ENCODE data around the gene B4GALT1.

DNA sequence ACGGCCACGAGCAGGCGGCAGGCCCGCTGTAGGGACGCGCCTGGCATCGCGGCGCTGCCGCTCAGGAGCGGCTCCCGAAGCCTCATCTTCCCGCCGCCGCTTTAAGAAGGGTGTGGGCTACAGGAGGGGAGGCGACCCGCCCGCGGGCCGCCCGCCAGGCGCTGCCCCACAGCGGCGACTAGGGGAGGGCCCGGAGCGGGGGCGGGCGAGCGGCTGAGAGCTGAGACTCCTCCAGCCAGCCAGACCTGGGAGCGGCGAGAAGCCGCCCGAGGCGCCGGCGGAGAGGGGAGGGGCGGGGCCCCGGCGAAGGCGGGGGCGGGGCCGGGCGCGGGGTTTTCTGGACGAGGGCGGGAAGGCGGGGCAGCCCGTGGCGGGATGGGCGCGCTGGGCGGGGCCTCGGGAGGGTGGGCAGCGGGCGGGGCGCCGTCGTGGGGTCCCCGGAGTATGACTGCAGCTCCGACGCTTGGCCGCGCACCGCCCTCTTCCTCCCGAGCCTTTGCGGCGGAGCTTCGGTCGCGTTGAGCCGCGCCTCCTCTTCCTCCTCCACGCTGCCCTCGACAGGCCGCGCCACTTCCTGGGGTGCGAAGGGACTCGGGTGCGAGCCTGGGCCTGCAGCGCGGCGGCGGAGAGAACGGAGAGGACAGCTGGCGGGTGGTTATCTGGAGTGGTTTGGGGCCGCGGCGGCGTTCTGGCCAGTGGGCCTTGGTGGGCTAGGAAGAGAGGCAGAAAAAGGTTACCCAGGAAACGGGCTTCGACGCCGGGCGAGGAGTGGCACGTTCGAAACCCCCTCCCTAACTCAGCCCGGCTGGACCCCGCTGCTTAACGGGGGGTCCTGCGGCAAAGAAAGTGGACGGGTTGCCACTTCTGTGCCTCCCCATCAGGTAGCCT lies at the start of gene B4GALT1:
- TF ChIP-seq, protein P1, sequence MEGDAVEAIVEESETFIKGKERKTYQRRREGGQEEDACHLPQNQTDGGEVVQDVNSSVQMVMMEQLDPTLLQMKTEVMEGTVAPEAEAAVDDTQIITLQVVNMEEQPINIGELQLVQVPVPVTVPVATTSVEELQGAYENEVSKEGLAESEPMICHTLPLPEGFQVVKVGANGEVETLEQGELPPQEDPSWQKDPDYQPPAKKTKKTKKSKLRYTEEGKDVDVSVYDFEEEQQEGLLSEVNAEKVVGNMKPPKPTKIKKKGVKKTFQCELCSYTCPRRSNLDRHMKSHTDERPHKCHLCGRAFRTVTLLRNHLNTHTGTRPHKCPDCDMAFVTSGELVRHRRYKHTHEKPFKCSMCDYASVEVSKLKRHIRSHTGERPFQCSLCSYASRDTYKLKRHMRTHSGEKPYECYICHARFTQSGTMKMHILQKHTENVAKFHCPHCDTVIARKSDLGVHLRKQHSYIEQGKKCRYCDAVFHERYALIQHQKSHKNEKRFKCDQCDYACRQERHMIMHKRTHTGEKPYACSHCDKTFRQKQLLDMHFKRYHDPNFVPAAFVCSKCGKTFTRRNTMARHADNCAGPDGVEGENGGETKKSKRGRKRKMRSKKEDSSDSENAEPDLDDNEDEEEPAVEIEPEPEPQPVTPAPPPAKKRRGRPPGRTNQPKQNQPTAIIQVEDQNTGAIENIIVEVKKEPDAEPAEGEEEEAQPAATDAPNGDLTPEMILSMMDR (IDR thresholded peaks at IDR 0.05; ENCODE audit: low read length), result no peak
- TF ChIP-seq EZH2phosphoT487 (IDR thresholded peaks at IDR 0.05; ENCODE audit: low read length), result no peak
